ENCODE data around the gene CFAP47. TPM values are rescaled to one million over a fixed set of nuclear protein-coding genes. Genes with fewer than 3 reads are reported as not detected.

The CFAP47 gene
- total RNA-seq, 1 experiment from 2014 or later = not detected

DNA sequence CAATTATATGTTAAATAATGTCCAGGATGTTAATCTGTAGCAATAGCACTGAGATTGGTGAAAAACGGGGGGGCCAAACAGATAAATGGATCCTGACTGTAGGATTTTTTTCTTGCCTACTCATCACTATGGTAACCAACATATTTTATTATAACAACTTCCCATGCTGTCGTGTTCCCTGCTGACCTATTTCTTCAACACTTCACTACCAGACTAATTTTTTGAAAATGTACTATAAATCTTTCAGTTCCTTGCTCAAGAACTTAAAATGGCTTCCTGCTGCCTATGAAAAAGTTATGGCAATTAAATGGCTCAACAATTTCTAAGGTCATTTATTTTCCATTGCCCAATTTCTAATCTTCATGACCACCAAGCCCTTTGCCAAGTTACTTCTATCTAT is 38.9 kb upstream of the CFAP47 start (continued):
- no peak for TF ChIP-seq CDX4 (CRISPR knock-in tag; IDR thresholded peaks at IDR 0.05; ENCODE audit: borderline replicate concordance)

DNA sequence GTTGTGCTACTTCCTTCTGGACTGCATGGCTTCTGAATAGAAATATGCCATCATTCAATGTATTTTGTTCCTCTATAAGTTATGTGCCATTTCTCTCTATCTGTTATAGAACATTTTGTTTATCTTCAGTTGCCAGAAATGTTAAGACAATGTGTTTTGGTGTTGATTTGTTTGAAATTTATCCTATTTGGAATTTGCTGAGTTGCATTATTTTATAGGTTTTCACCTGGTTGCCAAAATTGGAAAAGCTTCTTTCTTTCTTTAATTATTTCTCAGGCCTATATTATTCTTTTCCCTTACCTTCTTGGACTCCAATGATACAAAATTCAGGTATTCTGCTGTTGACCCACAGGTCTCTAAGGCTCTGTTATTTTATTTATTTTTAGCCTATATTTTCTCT is 33.4 kb upstream of the CFAP47 start:
- Mint-ChIP-seq H3K36me3 (no peaks in the 10 kb centered on the region), H3K4me1 (no peaks in the 10 kb centered on the region), H3K4me3 (no peak overlapping the region), H3K27ac (no peak overlapping the region), H3K27me3 (ENCODE audit: low read depth) (no peaks in the 10 kb centered on the region), H3K9me3 (no peaks in the 10 kb centered on the region)
- ChIA-PET POLR2A (no interaction called here), CTCF (no interaction called here)
- ATAC-seq (no peak), DNase-seq (ENCODE audit: low spot score) (no peak)
- TF ChIP-seq ZNF219 (CRISPR knock-in tag; IDR thresholded peaks at IDR 0.05; ENCODE audit: borderline replicate concordance) (no peak), ATF2 (CRISPR knock-in tag; IDR thresholded peaks at IDR 0.05; ENCODE audit: borderline replicate concordance, low read depth) (no peak), ZNF423 (CRISPR knock-in tag; IDR thresholded peaks at IDR 0.05) (no peak), ZNF396 (CRISPR knock-in tag; IDR thresholded peaks at IDR 0.05; ENCODE audit: borderline replicate concordance) (no peak), ZNF532 (CRISPR knock-in tag; IDR thresholded peaks at IDR 0.05; ENCODE audit: borderline replicate concordance) (no peak), GRHL2 (CRISPR knock-in tag; IDR thresholded peaks at IDR 0.05; ENCODE audit: insufficient replicate concordance, severe bottlenecking) (no peak), RELA (CRISPR knock-in tag; IDR thresholded peaks at IDR 0.05; ENCODE audit: borderline replicate concordance) (no peak), ZNF281 (CRISPR knock-in tag; IDR thresholded peaks at IDR 0.05) (no peak), GTF2I (CRISPR knock-in tag; conservative IDR thresholded peaks at IDR 0.05) (no peak), E2F1 (CRISPR knock-in tag; IDR thresholded peaks at IDR 0.05) (no peak), TEAD1 (CRISPR knock-in tag; IDR thresholded peaks at IDR 0.05) (no peak)
- TF ChIP-seq, protein P1, sequence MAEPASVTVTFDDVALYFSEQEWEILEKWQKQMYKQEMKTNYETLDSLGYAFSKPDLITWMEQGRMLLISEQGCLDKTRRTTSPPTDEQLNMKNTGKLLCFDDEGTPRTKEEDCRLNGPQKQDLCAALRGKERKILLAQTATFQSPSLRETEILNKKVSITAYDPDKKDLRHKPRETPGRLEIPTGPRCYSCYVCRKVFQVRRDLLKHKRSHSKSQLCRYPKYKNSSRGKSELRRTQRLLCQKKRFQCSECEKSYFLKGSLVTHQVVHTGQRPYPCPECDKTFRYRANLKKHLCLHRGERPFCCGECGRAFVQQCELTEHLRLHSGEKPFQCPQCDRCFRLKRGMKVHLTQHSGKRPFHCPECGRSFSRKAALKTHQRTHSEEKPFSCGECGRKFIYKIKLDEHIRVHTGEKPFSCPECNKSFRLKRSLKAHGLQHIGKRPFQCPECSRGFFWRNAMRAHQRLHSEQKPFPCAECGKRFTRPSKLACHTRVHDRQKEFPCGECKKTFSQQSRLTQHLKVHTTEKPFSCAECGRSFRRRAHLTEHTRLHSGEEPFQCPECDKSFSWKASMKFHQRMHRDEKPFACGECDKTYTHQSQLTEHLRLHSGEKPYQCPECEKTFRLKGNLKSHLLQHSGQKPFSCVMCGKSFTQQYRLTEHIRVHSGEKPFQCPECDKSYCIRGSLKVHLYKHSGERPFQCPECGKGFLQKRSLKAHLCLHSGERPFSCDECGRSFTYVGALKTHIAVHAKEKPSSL (CRISPR knock-in tag; conservative IDR thresholded peaks at IDR 0.05) = no peak
- TF ChIP-seq, protein P2, sequence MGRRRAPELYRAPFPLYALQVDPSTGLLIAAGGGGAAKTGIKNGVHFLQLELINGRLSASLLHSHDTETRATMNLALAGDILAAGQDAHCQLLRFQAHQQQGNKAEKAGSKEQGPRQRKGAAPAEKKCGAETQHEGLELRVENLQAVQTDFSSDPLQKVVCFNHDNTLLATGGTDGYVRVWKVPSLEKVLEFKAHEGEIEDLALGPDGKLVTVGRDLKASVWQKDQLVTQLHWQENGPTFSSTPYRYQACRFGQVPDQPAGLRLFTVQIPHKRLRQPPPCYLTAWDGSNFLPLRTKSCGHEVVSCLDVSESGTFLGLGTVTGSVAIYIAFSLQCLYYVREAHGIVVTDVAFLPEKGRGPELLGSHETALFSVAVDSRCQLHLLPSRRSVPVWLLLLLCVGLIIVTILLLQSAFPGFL (CRISPR knock-in tag; IDR thresholded peaks at IDR 0.05; ENCODE audit: borderline replicate concordance) = no peak
- TF ChIP-seq, protein P3, sequence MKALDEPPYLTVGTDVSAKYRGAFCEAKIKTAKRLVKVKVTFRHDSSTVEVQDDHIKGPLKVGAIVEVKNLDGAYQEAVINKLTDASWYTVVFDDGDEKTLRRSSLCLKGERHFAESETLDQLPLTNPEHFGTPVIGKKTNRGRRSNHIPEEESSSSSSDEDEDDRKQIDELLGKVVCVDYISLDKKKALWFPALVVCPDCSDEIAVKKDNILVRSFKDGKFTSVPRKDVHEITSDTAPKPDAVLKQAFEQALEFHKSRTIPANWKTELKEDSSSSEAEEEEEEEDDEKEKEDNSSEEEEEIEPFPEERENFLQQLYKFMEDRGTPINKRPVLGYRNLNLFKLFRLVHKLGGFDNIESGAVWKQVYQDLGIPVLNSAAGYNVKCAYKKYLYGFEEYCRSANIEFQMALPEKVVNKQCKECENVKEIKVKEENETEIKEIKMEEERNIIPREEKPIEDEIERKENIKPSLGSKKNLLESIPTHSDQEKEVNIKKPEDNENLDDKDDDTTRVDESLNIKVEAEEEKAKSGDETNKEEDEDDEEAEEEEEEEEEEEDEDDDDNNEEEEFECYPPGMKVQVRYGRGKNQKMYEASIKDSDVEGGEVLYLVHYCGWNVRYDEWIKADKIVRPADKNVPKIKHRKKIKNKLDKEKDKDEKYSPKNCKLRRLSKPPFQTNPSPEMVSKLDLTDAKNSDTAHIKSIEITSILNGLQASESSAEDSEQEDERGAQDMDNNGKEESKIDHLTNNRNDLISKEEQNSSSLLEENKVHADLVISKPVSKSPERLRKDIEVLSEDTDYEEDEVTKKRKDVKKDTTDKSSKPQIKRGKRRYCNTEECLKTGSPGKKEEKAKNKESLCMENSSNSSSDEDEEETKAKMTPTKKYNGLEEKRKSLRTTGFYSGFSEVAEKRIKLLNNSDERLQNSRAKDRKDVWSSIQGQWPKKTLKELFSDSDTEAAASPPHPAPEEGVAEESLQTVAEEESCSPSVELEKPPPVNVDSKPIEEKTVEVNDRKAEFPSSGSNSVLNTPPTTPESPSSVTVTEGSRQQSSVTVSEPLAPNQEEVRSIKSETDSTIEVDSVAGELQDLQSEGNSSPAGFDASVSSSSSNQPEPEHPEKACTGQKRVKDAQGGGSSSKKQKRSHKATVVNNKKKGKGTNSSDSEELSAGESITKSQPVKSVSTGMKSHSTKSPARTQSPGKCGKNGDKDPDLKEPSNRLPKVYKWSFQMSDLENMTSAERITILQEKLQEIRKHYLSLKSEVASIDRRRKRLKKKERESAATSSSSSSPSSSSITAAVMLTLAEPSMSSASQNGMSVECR (CRISPR knock-in tag; IDR thresholded peaks at IDR 0.05; ENCODE audit: borderline replicate concordance) = no peak
